NB4 (cell line): ENCODE measurements around the gene TMEM201.

Experiments used
- DNase-seq: peaks from one replicate; pipeline ENCODE4 v3.0.0; 2010; ENCODE audit warnings: low read depth
- H3K4me3 ChIP-seq: one replicate; pipeline ENCODE4 v1.5.1; 2011; ENCODE audit warnings: mild to moderate bottlenecking, low read depth, low read length, moderate library complexity
- MYC ChIP-seq: IDR thresholded peaks from 2 replicates; pipeline ENCODE4 v1.6.1; 2011; ENCODE audit warnings: low read depth, low read length
- POLR2A ChIP-seq: IDR thresholded peaks from 2 replicates; pipeline ENCODE4 v1.6.1; 2011; ENCODE audit warnings: mild to moderate bottlenecking; ENCODE audit not compliant: insufficient read length; ENCODE audit errors: extremely low read depth
- TF ChIP-seq, protein P1 (sequence below): IDR thresholded peaks from one replicate; pipeline ENCODE4 v1.5.1; 2012; ENCODE audit warnings: low read depth, low read length
- TF ChIP-seq, protein P2 (sequence below): IDR thresholded peaks from 2 replicates; pipeline ENCODE4 v1.6.1; 2011; ENCODE audit warnings: low read depth, low read length

The TMEM201 gene

DNA sequence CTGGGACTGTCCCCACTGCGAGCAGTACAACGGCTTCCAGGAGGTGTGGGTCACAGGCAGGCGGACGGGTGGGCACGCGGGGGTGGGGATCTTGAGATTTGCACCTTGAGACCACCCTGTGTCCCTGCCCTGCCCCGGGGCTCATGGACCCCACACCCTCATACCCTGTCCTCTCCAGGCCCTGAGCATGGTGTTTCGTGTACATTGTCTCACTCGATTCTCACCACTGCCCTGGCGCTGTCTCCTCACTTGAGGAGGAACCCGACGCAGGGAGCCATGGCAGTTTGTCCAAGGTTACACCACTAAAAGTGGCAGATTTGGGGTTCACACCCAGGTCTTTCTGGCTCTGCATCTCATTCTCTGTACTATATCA, 7.2 kb downstream of the TMEM201 start:
- no peak for DNase-seq
- no peak overlapping the region for H3K4me3 ChIP-seq
- TF ChIP-seq, protein P1, sequence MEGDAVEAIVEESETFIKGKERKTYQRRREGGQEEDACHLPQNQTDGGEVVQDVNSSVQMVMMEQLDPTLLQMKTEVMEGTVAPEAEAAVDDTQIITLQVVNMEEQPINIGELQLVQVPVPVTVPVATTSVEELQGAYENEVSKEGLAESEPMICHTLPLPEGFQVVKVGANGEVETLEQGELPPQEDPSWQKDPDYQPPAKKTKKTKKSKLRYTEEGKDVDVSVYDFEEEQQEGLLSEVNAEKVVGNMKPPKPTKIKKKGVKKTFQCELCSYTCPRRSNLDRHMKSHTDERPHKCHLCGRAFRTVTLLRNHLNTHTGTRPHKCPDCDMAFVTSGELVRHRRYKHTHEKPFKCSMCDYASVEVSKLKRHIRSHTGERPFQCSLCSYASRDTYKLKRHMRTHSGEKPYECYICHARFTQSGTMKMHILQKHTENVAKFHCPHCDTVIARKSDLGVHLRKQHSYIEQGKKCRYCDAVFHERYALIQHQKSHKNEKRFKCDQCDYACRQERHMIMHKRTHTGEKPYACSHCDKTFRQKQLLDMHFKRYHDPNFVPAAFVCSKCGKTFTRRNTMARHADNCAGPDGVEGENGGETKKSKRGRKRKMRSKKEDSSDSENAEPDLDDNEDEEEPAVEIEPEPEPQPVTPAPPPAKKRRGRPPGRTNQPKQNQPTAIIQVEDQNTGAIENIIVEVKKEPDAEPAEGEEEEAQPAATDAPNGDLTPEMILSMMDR: no peak
- TF ChIP-seq, protein P2, sequence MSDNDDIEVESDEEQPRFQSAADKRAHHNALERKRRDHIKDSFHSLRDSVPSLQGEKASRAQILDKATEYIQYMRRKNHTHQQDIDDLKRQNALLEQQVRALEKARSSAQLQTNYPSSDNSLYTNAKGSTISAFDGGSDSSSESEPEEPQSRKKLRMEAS: no peak
- TF ChIP-seq POLR2A (no peak), MYC (no peak)

DNA sequence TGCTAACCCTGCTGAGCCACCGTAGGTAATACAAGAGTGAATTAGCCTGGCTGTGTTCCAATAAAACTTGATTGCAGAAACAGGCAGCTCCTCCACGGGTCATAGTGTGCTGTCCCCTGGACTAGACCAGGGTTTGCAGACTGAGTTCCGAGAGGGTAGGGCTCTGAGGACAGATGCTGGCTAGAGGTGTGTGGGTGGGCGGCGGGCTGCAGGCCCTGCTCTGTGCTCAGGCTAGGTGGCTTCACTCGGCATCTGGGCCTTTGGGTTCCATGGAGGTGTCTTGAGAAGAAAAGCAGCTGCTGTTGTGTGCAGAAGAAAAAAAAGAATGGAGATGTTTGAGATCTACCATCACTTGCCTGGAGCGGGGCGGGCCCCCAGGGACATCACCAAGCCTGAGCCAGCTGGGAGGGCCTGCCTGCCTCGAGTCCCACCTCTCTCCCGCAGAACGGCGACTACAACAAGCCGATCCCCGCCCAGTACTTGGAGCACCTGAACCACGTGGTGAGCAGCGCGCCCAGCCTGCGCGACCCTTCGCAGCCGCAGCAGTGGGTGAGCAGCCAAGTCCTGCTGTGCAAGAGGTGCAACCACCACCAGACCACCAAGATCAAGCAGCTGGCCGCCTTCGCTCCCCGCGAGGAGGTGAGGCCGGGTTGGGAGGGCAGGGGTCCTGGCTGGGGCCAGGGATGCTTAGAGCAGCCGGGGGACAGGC, 7.9 kb downstream of the TMEM201 start:
- TF ChIP-seq POLR2A (no peak), MYC (no peak)
- TF ChIP-seq, protein P1: no peak
- TF ChIP-seq, protein P2: no peak
- DNase-seq: no peak
- H3K4me3 ChIP-seq: no peak overlapping the region

DNA sequence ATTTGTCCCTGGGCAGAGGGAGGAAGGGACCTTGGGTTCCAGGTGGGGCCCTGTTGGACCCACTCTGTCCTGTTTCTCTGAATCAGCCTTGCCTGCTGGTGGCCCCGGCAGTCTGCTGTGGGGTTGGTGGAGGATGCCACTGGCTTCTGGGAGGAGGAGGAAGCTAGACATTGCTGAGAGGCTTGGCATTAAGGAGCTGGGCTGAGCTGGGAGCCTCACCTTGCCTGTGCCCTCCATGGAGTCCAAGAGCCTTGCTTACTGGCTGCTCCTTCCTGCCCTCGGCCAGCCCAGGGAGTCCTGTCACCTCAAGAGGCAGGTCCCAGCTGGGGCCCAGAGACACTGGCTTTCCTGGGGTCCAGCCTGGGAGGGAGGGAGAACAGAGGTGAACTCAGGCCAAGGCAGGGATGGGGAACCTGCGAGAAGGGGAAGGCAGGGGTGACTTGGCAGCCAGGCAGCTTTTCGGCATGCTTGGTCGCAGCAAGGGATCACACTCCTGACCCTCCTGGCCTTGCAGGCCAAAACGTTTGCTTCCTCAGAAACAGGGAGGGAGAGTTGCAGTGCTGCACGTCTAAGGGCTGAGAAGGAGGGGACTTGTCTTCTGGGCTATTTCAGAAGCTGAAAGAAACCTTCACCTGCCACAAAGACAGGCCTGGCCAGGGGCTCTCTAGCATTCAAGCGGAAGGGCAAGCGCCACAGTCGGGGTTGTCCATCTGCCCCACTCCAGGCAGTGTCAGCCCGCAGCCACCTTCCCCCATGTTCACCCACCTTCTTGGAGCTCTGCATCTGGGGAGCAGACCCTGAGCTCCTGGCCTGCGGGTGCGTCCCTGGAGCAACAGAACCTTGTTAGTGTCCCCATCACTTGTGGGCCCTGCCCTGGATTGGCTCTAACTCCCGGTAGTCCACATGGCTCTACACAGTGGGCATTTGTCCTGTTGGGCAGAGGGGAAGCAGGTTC, 8.9 kb downstream of the TMEM201 start:
- TF ChIP-seq MYC (no peak), POLR2A (no peak)
- TF ChIP-seq, protein P1: no peak
- TF ChIP-seq, protein P2: no peak
- no peak for DNase-seq
- H3K4me3 ChIP-seq: no peak overlapping the region

DNA sequence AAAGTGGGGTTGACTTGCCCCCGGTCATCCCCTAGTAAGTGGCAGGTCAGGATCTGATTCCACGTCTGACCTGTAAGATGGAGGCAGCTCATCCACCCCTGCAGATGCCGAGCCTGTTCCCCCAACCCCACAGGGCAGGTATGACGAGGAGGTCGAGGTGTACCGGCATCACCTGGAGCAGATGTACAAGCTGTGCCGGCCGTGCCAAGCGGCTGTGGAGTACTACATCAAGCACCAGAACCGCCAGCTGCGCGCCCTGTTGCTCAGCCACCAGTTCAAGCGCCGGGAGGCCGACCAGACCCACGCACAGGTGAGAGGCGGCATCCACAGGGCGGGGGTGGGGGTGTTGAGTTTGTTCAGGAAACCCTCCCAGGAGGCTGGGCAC, 9.6 kb downstream of the TMEM201 start:
- no peak for TF ChIP-seq MYC
- DNase-seq: no peak
- no peak overlapping the region for H3K4me3 ChIP-seq

DNA sequence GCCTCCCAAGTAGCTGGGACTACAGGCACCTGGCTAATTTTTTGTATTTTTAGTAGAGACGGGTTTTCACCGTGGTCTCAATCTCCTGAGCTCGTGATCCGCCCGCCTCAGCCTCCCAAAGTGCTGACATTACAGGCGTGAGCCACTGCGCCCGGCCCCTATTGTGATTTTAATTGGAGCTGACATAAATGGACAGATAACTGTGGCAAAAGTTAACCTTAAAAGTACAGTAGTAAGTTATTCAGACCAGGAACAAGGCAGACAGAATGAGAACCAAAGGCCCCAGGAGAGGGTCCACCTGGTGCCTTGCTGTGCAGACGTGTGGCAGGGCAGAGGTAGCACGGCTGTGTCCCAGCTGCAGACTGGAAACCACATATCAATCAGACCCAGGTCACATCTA, 11.0 kb downstream of the TMEM201 start:
- H3K4me3 ChIP-seq: no peak overlapping the region
- DNase-seq: no peak
- TF ChIP-seq, protein P1: no peak
- TF ChIP-seq MYC: no peak
- no peak for TF ChIP-seq POLR2A

DNA sequence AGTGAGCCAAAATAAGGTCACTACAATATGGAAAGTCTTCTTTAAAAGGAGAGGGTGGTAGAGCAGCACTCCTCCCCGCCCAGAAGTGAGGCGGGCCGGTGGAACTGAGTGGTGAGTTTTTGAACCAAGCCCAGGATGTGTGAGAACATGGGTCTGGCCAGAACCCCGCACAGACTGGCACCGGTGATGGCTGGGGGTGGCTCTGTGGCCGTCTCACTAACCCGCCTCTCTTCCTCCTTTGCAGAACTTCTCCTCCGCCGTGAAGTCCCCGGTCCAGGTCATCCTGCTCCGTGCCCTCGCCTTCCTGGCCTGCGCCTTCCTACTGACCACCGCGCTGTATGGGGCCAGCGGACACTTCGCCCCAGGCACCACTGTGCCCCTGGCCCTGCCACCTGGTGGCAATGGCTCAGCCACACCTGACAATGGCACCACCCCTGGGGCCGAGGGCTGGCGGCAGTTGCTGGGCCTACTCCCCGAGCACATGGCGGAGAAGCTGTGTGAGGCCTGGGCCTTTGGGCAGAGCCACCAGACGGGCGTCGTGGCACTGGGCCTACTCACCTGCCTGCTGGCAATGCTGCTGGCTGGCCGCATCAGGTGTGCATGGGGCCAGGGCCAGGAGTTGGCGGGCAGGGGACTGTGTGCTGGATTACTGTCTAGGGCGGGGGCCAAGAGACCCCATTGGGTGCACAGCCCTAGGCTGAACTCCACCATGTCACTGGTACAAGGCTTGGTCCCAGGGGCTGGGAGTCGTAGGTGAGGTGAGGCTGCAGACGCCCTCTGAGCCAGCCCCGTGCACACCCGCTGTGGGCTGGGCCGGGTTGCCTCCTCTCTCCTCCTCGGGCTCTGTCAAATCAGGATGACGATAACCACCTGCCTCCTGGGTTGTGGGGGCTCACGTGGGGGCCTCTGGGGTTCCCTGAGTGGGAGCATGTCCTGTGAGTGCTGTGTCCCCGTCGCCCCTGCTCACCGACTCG, 12.4 kb downstream of the TMEM201 start:
- DNase-seq: no peak
- TF ChIP-seq, protein P1: no peak
- TF ChIP-seq, protein P2: no peak
- TF ChIP-seq MYC (no peak), POLR2A (no peak)
- no peak overlapping the region for H3K4me3 ChIP-seq
